Limb (tissue), 2 donors: ENCODE data around the gene DGKB.

Experiments
- DNase-seq, 2 donors: peaks; one replicate each; pipeline ENCODE4 v3.0.0-alpha.2; 2016; ENCODE audit errors: extremely low spot score in 2 of 2

Gene DGKB

GRCh38 chr7:14690486-14690885, 212.1 kb downstream of the DGKB start:
- DNase-seq = no peak

- no peak for DNase-seq
Observed at GRCh38 chr7:14690075-14690474, 212.5 kb downstream of the DGKB start.

GRCh38 chr7:14688208-14688607, 214.3 kb downstream of the DGKB start:
- DNase-seq = no peak

GRCh38 chr7:14687777-14688176, 214.8 kb downstream of the DGKB start:
- DNase-seq = no peak

GRCh38 chr7:14687241-14687640, 215.3 kb downstream of the DGKB start:
- no peak for DNase-seq

GRCh38 chr7:14685167-14685566, 217.4 kb downstream of the DGKB start:
- DNase-seq = peak; percentile 22

- no peak for DNase-seq
Observed at GRCh38 chr7:14682910-14683465, 219.6 kb downstream of the DGKB start.

GRCh38 chr7:14676896-14677295, 225.7 kb downstream of the DGKB start:
- DNase-seq = no peak

GRCh38 chr7:14673202-14673601, 229.3 kb downstream of the DGKB start:
- DNase-seq = no peak

GRCh38 chr7:14666913-14667312, 235.6 kb downstream of the DGKB start:
- no peak for DNase-seq

GRCh38 chr7:14666304-14666703, 236.2 kb downstream of the DGKB start:
- no peak for DNase-seq

GRCh38 chr7:14639801-14640200, 262.8 kb downstream of the DGKB start:
- DNase-seq = no peak

GRCh38 chr7:14639329-14639728, 263.2 kb downstream of the DGKB start:
- DNase-seq = no peak

GRCh38 chr7:14637968-14638367, 264.6 kb downstream of the DGKB start:
- peak in 1 of 2 donors; percentile 11 for DNase-seq

GRCh38 chr7:14635955-14636354, 266.6 kb downstream of the DGKB start:
- no peak for DNase-seq

- no peak for DNase-seq
Observed at GRCh38 chr7:14630048-14630447, 272.5 kb downstream of the DGKB start.

GRCh38 chr7:14628516-14628915, 274.0 kb downstream of the DGKB start:
- no peak for DNase-seq

GRCh38 chr7:14626076-14626475, 276.5 kb downstream of the DGKB start:
- DNase-seq = no peak

GRCh38 chr7:14622559-14622958, 280.0 kb downstream of the DGKB start:
- DNase-seq = no peak

- DNase-seq = no peak
Observed at GRCh38 chr7:14606101-14606500, 296.4 kb downstream of the DGKB start.

- no peak for DNase-seq
Observed at GRCh38 chr7:14604606-14605005, 297.9 kb downstream of the DGKB start.

GRCh38 chr7:14602851-14603250, 299.7 kb downstream of the DGKB start:
- DNase-seq = no peak

- no peak for DNase-seq
Observed at GRCh38 chr7:14600766-14601367, 301.7 kb downstream of the DGKB start.

- no peak for DNase-seq
Observed at GRCh38 chr7:14598978-14599377, 303.6 kb downstream of the DGKB start.
